Transverse colon (tissue), 4 donors: ENCODE data around the gene GPD1L.
"Not testable (repeated sequence)": the region's sequence is repeated elsewhere in the genome, so short reads cannot be mapped to it uniquely, and the experiment has no call there.

Experiments
- CTCF ChIP-seq, 5 experiments: fragments of 200-600 bp in 3 of 5; fragments of 450-650 bp in 2 of 5; sonication (generic) in 3 of 5; IDR thresholded peaks; 1 replicate in 2 of 5; 2 replicates in 3 of 5; pipeline ENCODE4 v1.5.1; 2016 to 2017; ENCODE audit warnings: antibody characterized with exemption in 5 of 5, inconsistent platforms in 3 of 5, mild to moderate bottlenecking in 2 of 5, moderate library complexity in 1 of 5
- EP300 ChIP-seq: sonication (generic); formaldehyde crosslinking; IDR thresholded peaks from one replicate; pipeline ENCODE4 v1.6.1; 2017; ENCODE audit warnings: antibody characterized with exemption, low read depth
- POLR2AphosphoS5 ChIP-seq, 3 donors: sonication (generic); formaldehyde crosslinking; IDR thresholded peaks; one replicate each; pipeline ENCODE4 v1.6.1; 2016; ENCODE audit warnings: antibody characterized with exemption in 3 of 3

DNA sequence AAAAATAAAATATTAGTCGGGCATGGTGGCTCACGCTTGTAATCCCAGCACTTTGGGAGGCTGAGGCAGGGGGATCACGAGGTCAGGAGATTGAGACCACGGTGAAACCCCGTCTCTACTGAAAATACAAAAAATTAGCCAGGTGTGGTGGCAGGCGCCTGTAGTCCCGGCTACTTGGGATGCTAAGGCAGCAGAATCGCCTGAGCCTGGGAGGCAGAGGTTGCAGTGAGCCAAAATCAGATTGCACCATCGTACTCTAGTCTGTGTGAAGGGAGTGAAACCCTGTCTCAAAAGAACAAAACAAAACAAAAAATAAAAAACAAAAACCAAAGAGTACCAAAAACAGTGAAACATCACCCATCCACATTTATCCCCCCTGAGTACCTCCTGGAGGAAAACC is 1.8 kb downstream of the GPD1L start:
- not testable (repeated sequence) for TF ChIP-seq CTCF (IDR thresholded peaks at IDR 0.05); EP300; POLR2AphosphoS5 (IDR thresholded peaks at IDR 0.05)
